ENCODE data around the gene ATP1B3.
A peak's percentile ranks its signal among the peaks of the same experiment; 100 is the strongest.
"Not testable (repeated sequence)": the region's sequence is repeated elsewhere in the genome, so short reads cannot be mapped to it uniquely, and the experiment has no call there.

Gene ATP1B3

DNA sequence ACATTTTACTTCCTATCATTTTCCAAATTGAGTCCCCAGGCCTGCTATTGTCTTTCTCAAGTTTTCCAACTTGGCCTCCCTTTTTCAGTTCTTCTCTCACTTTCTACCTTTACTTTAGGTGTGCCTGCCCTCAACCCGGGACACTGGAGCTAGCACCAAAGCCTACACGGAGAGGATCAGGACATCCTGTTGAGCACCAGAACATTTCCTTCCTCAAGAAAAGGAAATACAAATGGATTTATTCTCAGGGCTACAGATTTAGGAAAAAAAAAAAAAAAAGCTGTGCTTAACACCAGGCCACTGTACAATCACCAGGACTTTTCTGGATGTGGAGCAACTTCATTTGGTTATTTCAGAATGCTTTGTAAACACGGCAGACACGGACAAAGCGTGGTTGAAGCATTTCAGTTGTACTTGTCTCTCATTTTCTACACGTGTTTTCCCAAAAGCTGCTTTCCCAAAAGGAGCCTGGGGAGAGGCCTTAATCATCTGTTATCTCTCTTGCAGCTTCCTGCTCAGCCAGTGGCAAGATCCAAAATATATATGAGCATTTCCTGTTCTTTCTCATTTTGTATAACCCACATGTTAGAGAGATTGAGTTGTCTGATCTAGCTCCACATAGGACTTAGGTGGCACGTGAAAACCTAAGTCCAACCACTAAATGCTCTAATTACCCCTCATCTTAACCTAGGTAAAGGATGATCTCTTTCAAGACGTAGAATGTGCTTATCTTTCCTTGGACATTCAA lies 15.5 kb upstream of the ATP1B3 start:
- no peak for DNase-seq (ENCODE audit: low read depth)

- DNase-seq (ENCODE audit: low read depth) = no peak
Observed at GRCh38 chr3:141862279-141862816, 14.1 kb upstream of the ATP1B3 start.

GRCh38 chr3:141863491-141863890 lies 13.0 kb upstream of the ATP1B3 start:
- no peak for DNase-seq (ENCODE audit: low read depth)

DNA sequence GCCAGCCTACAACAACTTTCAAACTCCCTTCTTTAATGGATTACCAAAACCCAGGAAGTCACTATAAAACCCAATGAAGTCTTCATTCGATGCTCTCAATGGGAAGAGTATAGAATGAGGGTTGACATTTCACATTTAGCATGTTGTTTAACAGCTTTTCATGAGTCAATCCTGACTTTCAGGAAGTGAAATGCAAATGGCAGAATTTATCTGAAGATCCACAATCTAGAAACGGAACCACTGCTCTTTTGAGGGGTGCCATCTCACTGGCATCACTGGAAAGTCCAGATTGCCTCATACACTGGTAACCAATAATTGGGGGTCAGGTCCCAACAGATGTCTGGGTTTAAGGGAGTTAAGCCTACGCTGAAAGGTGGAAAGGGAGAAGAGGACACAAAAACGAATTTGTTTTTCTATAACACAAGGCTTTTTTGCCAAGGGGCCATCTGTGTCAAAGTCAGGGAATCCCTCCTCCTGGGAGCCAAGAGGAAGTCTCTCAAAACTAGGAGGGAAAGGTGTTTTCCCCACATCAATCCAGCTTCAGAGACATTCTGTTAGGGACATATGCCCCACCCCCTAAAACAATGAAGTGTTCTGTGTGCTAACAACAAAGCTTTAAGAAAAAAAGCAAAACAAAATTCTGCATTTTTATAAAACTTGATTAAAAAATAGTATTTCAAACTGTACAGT lies 12.0 kb upstream of the ATP1B3 start:
- no peak for DNase-seq (ENCODE audit: low read depth)

- DNase-seq (ENCODE audit: low read depth) = no peak
Observed at GRCh38 chr3:141865101-141865500, 11.3 kb upstream of the ATP1B3 start.

- no peak for DNase-seq (ENCODE audit: low read depth)
Observed at GRCh38 chr3:141870091-141870687, 6.3 kb upstream of the ATP1B3 start.

DNA sequence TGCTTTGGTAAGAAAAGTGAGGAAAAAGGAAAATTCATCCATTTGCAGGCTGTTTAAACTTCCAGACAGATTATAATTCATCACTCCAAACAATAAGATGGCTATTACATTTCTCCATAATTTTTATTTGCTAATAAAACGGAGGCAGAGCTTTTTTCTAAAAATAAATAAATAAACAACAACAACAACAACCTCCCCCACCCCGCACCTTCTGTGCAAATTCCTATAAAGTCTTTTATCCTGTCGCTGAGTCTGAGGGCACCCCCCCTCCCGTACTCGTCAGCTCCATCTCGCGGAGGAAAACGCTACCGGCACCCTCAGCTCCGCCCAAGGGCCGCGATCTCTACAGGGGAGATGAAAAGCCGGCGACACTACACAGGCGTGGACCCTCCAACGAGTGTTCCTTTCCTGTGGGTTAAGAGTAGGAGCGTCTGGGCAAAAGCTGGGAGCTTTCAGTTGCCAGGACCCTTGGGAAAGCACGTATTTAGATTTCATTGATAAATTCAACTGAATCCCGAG lies 1.0 kb upstream of the ATP1B3 start:
- peak; percentile 72 for DNase-seq (ENCODE audit: low read depth)

GRCh38 chr3:141875893-141876380 lies 506 bp upstream of the ATP1B3 start:
- DNase-seq (ENCODE audit: low read depth) = peak; percentile 70

- DNase-seq (ENCODE audit: low read depth) = peak; percentile 27
Observed at GRCh38 chr3:141876891-141877621, 613 bp downstream of the ATP1B3 start.

- DNase-seq (ENCODE audit: low read depth) = no peak
Observed at GRCh38 chr3:141877911-141878310, 1.5 kb downstream of the ATP1B3 start.

DNA sequence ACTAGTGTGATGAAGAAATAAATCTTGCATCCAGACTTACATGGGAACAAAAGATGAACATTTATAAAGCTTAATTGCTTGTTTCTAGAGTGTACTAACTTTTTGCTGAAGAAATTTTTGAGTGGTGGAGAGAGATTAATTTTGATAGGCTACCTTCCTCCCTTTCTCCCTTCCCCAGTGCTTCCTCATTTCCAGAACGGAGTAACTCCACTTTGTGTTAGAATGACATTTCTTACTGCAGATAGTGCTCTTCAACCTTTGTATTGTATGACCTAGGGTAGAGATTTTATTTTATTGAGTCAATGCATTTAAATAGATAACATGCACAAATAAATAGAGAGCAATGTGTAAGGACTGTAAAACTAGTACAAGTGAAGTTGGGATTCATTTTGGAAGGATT lies 1.9 kb downstream of the ATP1B3 start:
- DNase-seq (ENCODE audit: low read depth) = no peak

DNA sequence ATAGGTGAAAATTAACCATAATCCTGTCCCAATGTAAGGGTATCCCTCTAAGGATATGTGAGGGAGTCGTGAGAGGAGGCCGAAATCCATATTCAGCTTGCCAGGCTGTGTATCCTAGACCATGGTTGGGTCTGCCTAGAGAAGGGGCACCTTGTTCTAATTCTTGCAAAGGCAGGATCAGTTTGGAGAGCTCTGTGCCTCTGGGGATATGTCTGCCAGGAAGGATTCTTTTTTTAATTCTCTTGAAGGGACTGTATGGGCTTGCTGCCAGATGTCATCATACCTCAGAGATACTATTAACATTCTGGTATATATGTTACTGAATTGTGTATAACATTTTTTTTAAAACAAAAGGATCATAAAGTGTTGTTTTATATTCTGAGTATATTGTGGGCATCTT lies 2.4 kb downstream of the ATP1B3 start:
- DNase-seq (ENCODE audit: low read depth) = no peak

GRCh38 chr3:141881702-141882101 lies 5.3 kb downstream of the ATP1B3 start:
- no peak for DNase-seq (ENCODE audit: low read depth)

- DNase-seq (ENCODE audit: low read depth) = no peak
Observed at GRCh38 chr3:141887051-141887450, 10.6 kb downstream of the ATP1B3 start.

GRCh38 chr3:141888548-141888947 lies 12.1 kb downstream of the ATP1B3 start:
- not testable (repeated sequence) for DNase-seq (ENCODE audit: low read depth)

DNA sequence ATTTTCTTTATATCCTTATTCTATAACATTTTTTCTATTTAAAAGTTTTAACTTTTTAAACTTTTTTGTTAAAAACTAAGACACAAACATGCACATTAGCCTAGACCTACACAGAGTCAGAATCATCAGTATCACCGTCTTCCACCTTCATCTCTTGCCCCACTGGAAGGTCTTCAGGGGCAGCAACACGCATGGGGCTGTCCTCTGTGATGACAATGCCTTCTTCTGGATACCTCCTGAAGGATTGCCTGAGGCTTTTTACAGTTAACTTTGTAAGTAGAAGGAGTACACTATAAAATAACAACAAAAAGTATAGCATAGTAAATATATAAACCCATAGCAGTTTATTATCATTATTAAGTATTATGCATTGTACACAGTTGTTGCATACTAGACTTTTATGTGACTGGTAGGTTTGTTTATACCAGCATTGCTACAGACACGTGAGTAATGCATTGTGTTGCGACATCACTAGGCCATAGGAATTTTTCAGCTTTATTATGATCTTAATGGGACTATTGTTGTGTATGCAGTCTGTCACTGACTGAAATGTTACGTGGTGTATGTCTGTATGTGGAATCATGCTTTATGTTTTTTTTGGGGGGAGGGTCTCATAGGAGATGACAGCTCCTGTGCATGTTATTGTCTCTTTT lies 18.2 kb downstream of the ATP1B3 start:
- DNase-seq (ENCODE audit: low read depth) = no peak

- no peak for DNase-seq (ENCODE audit: low read depth)
Observed at GRCh38 chr3:141895731-141896130, 19.3 kb downstream of the ATP1B3 start.

DNA sequence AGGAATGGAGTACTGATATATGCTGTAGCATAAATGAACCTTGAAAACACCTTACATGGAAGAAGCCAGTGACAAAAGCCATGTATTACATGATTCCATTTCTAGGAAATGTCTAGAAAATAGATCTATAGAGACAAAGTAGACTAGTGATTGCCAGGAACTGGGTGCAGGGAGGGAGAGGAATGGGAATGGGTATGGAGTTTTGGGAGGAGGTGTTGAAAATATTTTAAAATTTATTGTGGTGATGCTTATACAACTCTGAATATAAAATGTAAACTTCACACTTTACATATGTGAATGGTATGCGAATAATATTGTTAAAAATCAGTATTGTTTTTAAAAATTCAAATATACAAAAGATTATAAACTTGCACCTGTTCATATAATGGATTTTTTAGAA lies 22.5 kb downstream of the ATP1B3 start:
- no peak for DNase-seq (ENCODE audit: low read depth)

DNA sequence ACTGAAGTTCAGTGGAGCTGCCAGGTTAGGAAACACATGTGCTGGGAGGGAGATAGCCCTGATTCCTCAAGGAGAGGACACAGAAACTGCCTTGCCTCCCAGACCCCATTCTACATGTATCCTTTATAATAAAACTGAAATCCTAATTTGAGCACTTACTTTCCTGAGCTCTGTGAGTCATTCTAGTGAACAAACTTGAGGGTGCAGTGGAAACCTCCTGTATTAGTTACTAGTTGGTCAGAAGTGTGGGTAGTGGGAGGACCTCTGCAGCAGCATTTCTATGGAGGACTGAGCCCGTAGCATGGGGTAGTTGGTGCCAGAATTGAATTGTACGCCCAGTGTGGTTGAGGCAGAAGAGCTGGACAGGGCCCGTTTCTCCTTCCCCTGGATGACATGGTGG lies 23.9 kb downstream of the ATP1B3 start:
- no peak for DNase-seq (ENCODE audit: low read depth)

- no peak for DNase-seq (ENCODE audit: low read depth)
Observed at GRCh38 chr3:141901914-141902313, 25.5 kb downstream of the ATP1B3 start.

- no peak for DNase-seq (ENCODE audit: low read depth)
Observed at GRCh38 chr3:141904203-141904602, 27.8 kb downstream of the ATP1B3 start.
